ENCODE data around the gene TRPV6. TPM values are rescaled to one million over a fixed set of nuclear protein-coding genes. Genes with fewer than 3 reads are reported as not detected.

The TRPV6 gene
- total RNA-seq, 1 experiment from 2014 or later, result 4.0 TPM

DNA sequence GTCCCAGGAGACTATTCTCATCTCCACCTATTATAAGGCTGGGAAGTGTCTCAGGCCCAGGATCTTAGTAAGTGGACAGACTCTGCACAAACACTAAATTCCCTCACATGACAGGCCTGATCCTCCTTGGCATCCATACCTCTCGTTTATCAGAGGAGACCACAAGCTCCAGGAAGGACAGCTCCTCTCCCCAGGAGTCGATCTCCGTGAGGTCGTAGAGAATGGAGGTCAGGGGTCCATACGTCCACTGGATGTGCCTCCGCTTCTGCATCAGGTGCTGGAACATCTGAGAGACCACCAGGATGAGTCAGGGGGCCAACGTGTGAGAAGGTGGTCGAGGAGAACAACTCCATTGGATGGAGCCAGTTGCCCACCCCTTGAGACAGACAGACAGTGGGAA is 42.4 kb upstream of the TRPV6 start:
- CTCF ChIA-PET, result no interaction called here

DNA sequence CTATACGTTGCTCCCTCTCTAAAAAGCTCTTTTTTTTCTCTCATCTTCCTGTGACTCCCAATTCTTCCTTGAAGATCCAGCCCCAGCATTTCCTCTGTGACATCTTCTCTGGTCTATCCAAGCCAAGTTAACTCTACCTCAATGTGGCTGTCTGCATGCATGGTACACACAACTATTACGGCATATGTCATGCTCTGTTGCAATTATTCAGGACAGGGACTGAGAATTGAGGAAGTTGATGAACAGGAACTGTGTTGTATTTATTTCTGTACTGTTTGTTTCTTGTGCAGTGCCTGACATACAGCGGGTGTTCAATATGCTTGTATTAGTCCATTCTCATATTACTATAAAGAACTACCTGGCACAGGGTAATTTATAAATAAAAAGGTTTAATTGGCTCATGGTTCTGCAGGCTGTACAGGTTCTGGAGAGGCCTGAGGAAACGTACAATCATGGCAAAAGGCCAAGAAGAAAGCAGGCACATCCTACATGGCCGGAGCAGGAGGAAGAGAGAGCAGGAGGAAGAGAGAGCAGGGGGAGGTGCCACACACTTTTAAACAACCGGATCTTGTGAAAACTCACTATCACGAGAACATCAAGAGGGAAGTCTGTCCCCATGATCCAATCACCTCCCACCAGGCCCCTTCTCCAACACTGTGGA is 41.7 kb upstream of the TRPV6 start:
- ChIA-PET CTCF (no interaction called here), POLR2A (no interaction called here)
- no peak overlapping the region for H3K27ac Mint-ChIP-seq (ENCODE audit: unreplicated experiment)
- peaks cover 15% of the 10 kb centered on the region for H3K4me1 Mint-ChIP-seq (ENCODE audit: low read depth, unreplicated experiment)
- DNase-seq, result no peak
- no TSS peak for BruUV-seq (replicated peaks)
- no peaks in the 10 kb centered on the region for H3K27me3 Mint-ChIP-seq (ENCODE audit: insufficient read depth, unreplicated experiment)
- H3K36me3 Mint-ChIP-seq (ENCODE audit: insufficient read depth, unreplicated experiment), result no peaks in the 10 kb centered on the region
- Histone ChIP-seq H3K4me3 (ENCODE audit: low read depth, low read length) (no peak overlapping the region), H3K9me3 (0 out of 2 replicates have a peak, but pooled peaks cover 4% of the 10 kb centered on the region), H3K36me3 (ENCODE audit: control insufficient read depth, insufficient read depth, low read length) (no peaks in the 10 kb centered on the region), H3K27me3 (replicated peaks; ENCODE audit: control insufficient read depth, insufficient read depth, low read length) (no peaks in the 10 kb centered on the region), H3K4me1 (peaks cover 18% of the 10 kb centered on the region)
- no peaks in the 10 kb centered on the region for H3K9me3 Mint-ChIP-seq (ENCODE audit: unreplicated experiment)
- H3K4me3 Mint-ChIP-seq (ENCODE audit: unreplicated experiment), result no peak overlapping the region
- TF ChIP-seq, protein P1, sequence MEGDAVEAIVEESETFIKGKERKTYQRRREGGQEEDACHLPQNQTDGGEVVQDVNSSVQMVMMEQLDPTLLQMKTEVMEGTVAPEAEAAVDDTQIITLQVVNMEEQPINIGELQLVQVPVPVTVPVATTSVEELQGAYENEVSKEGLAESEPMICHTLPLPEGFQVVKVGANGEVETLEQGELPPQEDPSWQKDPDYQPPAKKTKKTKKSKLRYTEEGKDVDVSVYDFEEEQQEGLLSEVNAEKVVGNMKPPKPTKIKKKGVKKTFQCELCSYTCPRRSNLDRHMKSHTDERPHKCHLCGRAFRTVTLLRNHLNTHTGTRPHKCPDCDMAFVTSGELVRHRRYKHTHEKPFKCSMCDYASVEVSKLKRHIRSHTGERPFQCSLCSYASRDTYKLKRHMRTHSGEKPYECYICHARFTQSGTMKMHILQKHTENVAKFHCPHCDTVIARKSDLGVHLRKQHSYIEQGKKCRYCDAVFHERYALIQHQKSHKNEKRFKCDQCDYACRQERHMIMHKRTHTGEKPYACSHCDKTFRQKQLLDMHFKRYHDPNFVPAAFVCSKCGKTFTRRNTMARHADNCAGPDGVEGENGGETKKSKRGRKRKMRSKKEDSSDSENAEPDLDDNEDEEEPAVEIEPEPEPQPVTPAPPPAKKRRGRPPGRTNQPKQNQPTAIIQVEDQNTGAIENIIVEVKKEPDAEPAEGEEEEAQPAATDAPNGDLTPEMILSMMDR (IDR thresholded peaks at IDR 0.05; ENCODE audit: insufficient read depth in 1 of 2, low read depth in 1 of 2, low read length in 1 of 2, severe bottlenecking in 1 of 2, unreplicated experiment in 1 of 2), result no peak
- intact Hi-C loops (cut with micrococcal nuclease; ENCODE audit: unreplicated experiment), result no loop called here

More for the DNA sequence above, 42.4 kb upstream of the TRPV6 start:
- Histone ChIP-seq H3K9me3 (0 out of 2 replicates have a peak, but pooled peaks cover 4% of the 10 kb centered on the region), H3K27me3 (replicated peaks; ENCODE audit: control insufficient read depth, insufficient read depth, low read length) (no peaks in the 10 kb centered on the region), H3K36me3 (ENCODE audit: control insufficient read depth, insufficient read depth, low read length) (no peaks in the 10 kb centered on the region), H3K4me3 (ENCODE audit: low read depth, low read length) (no peak overlapping the region), H3K4me1 (peaks cover 10% of the 10 kb centered on the region)
- POLR2A ChIA-PET, result no interaction called here
- DNase-seq, result no peak
- intact Hi-C loops (cut with micrococcal nuclease; ENCODE audit: unreplicated experiment), result no loop called here
- no peaks in the 10 kb centered on the region for H3K27me3 Mint-ChIP-seq (ENCODE audit: insufficient read depth, unreplicated experiment)
- H3K4me3 Mint-ChIP-seq (ENCODE audit: unreplicated experiment), result no peak overlapping the region
- no peaks in the 10 kb centered on the region for H3K36me3 Mint-ChIP-seq (ENCODE audit: insufficient read depth, unreplicated experiment)
- H3K9me3 Mint-ChIP-seq (ENCODE audit: unreplicated experiment), result no peaks in the 10 kb centered on the region
- BruUV-seq (replicated peaks), result no TSS peak
- TF ChIP-seq, protein P1 (IDR thresholded peaks at IDR 0.05; ENCODE audit: insufficient read depth in 1 of 2, low read depth in 1 of 2, low read length in 1 of 2, severe bottlenecking in 1 of 2, unreplicated experiment in 1 of 2), result no peak
- peaks cover 15% of the 10 kb centered on the region for H3K4me1 Mint-ChIP-seq (ENCODE audit: low read depth, unreplicated experiment)
- H3K27ac Mint-ChIP-seq (ENCODE audit: unreplicated experiment), result no peak overlapping the region

DNA sequence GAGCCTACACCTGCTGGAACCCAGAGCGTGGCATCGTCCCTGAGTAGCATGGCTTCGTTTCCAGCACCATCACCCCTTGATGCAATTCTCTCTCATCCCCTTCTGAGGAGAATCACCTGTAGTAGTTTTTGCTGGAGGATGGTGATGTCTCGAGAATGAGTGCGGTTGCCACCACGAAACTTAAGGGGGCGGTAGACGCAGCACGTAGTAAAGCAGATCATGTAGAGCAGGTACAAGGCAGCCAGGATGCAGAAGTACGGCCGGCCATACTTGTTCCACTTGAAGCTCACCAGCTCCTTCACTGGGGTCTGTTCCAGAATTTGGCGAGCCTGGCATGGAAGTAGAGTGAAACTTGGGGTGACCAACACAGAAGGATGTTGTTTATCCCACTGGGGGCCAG is 39.9 kb upstream of the TRPV6 start:
- H3K27me3 ChIP-seq (replicated peaks; ENCODE audit: control insufficient read depth, insufficient read depth, low read length), result no peaks in the 10 kb centered on the region
- BruUV-seq (replicated peaks), result no TSS peak
- H3K36me3 ChIP-seq (ENCODE audit: control insufficient read depth, insufficient read depth, low read length), result no peaks in the 10 kb centered on the region
- no peaks in the 10 kb centered on the region for H3K36me3 Mint-ChIP-seq (ENCODE audit: insufficient read depth, unreplicated experiment)
- no peaks in the 10 kb centered on the region for H3K27me3 Mint-ChIP-seq (ENCODE audit: insufficient read depth, unreplicated experiment)
- POLR2A ChIA-PET, result no interaction called here
- no peak overlapping the region for H3K27ac Mint-ChIP-seq (ENCODE audit: unreplicated experiment)
- intact Hi-C loops (cut with micrococcal nuclease; ENCODE audit: unreplicated experiment), result no loop called here
- H3K4me1 ChIP-seq, result peaks cover 20% of the 10 kb centered on the region
- no peak overlapping the region for H3K4me3 ChIP-seq (ENCODE audit: low read depth, low read length)
- H3K9me3 ChIP-seq, result no peaks in the 10 kb centered on the region
- H3K4me1 Mint-ChIP-seq (ENCODE audit: low read depth, unreplicated experiment), result peaks cover 15% of the 10 kb centered on the region
- no peaks in the 10 kb centered on the region for H3K9me3 Mint-ChIP-seq (ENCODE audit: unreplicated experiment)
- TF ChIP-seq, protein P1 (IDR thresholded peaks at IDR 0.05; ENCODE audit: insufficient read depth in 1 of 2, low read depth in 1 of 2, low read length in 1 of 2, severe bottlenecking in 1 of 2, unreplicated experiment in 1 of 2), result no peak
- no peak for DNase-seq
- H3K4me3 Mint-ChIP-seq (ENCODE audit: unreplicated experiment), result no peak overlapping the region
- CTCF ChIA-PET, result interaction anchor here (0.6 kb wide), 1 partner anchor 10 kb away, joined by 3 read pairs; no protein-coding TSS in a partner anchor

All from Caco-2 (cell line).